Adrenal gland (tissue), 12 donors: ENCODE measurements around the gene LSAMP. TPM values are rescaled to one million over a fixed set of nuclear protein-coding genes. Genes with fewer than 3 reads are reported as not detected.
A peak's percentile ranks its signal among the peaks of the same experiment; 100 is the strongest.

Experiments
- DNase-seq, 7 donors: peaks; one replicate each; pipeline ENCODE4 v3.0.0-alpha.2; 2019 to 2020
- H3K27ac ChIP-seq, 5 donors: fragments of 200-600 bp; sonication (generic) in 4 of 5; 1 replicate in 3 of 5; 2 replicates in 2 of 5; pipeline versions ENCODE4 v1.5.1 to v1.8.0; 2016 to 2020; ENCODE audit warnings: mild to moderate bottlenecking in 1 of 5
- H3K27me3 ChIP-seq: fragments of 200-600 bp; 2 replicates; pipeline ENCODE4 v1.8.0; 2021
- H3K36me3 ChIP-seq, 2 donors: fragments of 200-600 bp; replicated peaks in 1 of 2; 1 replicate in 1 of 2; 2 replicates in 1 of 2; pipeline versions ENCODE4 v1.5.1 to v1.8.0; 2018 to 2022
- H3K4me1 ChIP-seq, 2 donors: fragments of 200-600 bp; replicated peaks in 1 of 2; 1 replicate in 1 of 2; 2 replicates in 1 of 2; pipeline versions ENCODE4 v1.5.1 to v1.8.0; 2018 to 2021
- H3K4me3 ChIP-seq, 4 donors: fragments of 200-600 bp; sonication (generic) in 3 of 4; one replicate each; pipeline ENCODE4 v1.5.1; 2016 to 2018
- H3K9me3 ChIP-seq, 3 donors: fragments of 200-600 bp; sonication (generic) in 1 of 3; replicated peaks in 1 of 3; 1 replicate in 2 of 3; 2 replicates in 1 of 3; pipeline versions ENCODE4 v1.5.1 to v1.8.0; 2016 to 2021
- CTCF ChIP-seq, 6 experiments: fragments of 450-650 bp in 4 of 6; fragments of 200-600 bp in 2 of 6; sonication (generic) in 1 of 6; IDR thresholded peaks; 1 replicate in 5 of 6; 2 replicates in 1 of 6; pipeline versions ENCODE4 v1.5.1 to v1.8.0; 2016 to 2021; ENCODE audit warnings: antibody characterized with exemption in 6 of 6, mild to moderate bottlenecking in 2 of 6, moderate library complexity in 1 of 6
- POLR2A ChIP-seq, 2 donors: fragments of 450-650 bp; IDR thresholded peaks; one replicate each; pipeline ENCODE4 v1.6.1; 2017; ENCODE audit warnings: antibody characterized with exemption in 2 of 2, mild to moderate bottlenecking in 2 of 2, moderate library complexity in 1 of 2
- WGBS, 4 donors: extraction: QIAGEN DNeasy Blood & Tissue Kit in 2 of 4; methylation state at CpG; one replicate each; pipeline versions ENCODE4 v1.1.5 to v1.1.7; 2013 to 2017; 5-methylcytosine and 5-hydroxymethylcytosine counted together
- intact Hi-C, 2 donors: fragments of 100-400 bp; cut with DNase I; formaldehyde crosslinking; loops; one replicate each; pipeline versions ENCODE4 v1.14.1 to v1.15.0; 2022 to 2023
- polyA plus RNA-seq, 3 donors: library from polyadenylated mRNA; stranded (reverse); fragments of 200-250 nt in 2 of 3; fragments of 350-450 nt in 1 of 3; fragmentation: Illumina TruSeq in 1 of 3; extraction: RNeasy Lipid Tissue Mini Kit (QIAGEN cat#74804) in 1 of 3; gene quantifications; one replicate each; pipeline ENCODE4 v1.2.3, GENCODE V29; 2013 to 2014
- total RNA-seq, 9 donors: library from RNA; depleted of rRNA in 4 of 9; stranded (reverse); fragments of >200 nt in 4 of 9; fragments of 120-200 nt in 1 of 9; fragmentation: NEBNext Ultra II Directional in 1 of 9; extraction: Animal tissue kit (Norgen Biotek cat#: 25700) in 1 of 9; gene quantifications; one replicate each; pipeline versions ENCODE4 v1.1.0 to v1.2.4, GENCODE V29; 2013 to 2023
- donor health status: healthy with polysubstance abuse.
- donor health status: Bipolar disorder and iron deficiency.
- donor health status: DM: yes; HTN: yes; CAD: no.
- donor health status: DM: no; HTN: no; CAD: no.
- donor health status: DM: no; HTN: no; CAD: no.
- donor health status: DM: yes; HTN: yes; CAD: no.

The LSAMP gene
- total and polyA plus RNA-seq, 12 donors, result 5.8 to 53.5 (median 24.3) TPM

- Histone ChIP-seq H3K27ac (no peak overlapping the region), H3K4me1 (no peaks in the 10 kb centered on the region), H3K36me3 (no peaks in the 10 kb centered on the region), H3K4me3 (no peak overlapping the region), H3K27me3 (no peaks in the 10 kb centered on the region), H3K9me3 (peaks cover 0 to 5% (median 0%) of the 10 kb centered on the region in 3 donors)
- no peak for DNase-seq
- intact Hi-C loops, result no loop called here
- TF ChIP-seq POLR2A (IDR thresholded peaks at IDR 0.05) (no peak), CTCF (IDR thresholded peaks at IDR 0.05) (no peak)
- 70 to 83% (median 78%) methylated on average over 4 of the region's 4 CpGs for WGBS, 4 donors
Measured at GRCh38 chr3:115990669-115991068, 454.6 kb downstream of the LSAMP start.

- Histone ChIP-seq H3K9me3 (peaks cover 0 to 5% (median 0%) of the 10 kb centered on the region in 3 donors), H3K4me3 (no peak overlapping the region), H3K36me3 (no peaks in the 10 kb centered on the region), H3K27me3 (no peaks in the 10 kb centered on the region), H3K4me1 (no peaks in the 10 kb centered on the region), H3K27ac (no peak overlapping the region)
- WGBS, 4 donors, result 81 to 89% (median 86%) methylated on average over 5 of the region's 5 CpGs
- DNase-seq, result no peak
- intact Hi-C loops, result no loop called here
- TF ChIP-seq CTCF (IDR thresholded peaks at IDR 0.05), result no peak
- no peak for TF ChIP-seq POLR2A (IDR thresholded peaks at IDR 0.05)
Measured at GRCh38 chr3:115989684-115990421, 455.4 kb downstream of the LSAMP start.

- TF ChIP-seq POLR2A (IDR thresholded peaks at IDR 0.05) (no peak), CTCF (IDR thresholded peaks at IDR 0.05) (peak in 1 of 6 experiments; percentile 15)
- H3K4me1 ChIP-seq, result peaks cover 0 to 3% of the 10 kb centered on the region in 2 donors
- H3K27me3 ChIP-seq, result no peaks in the 10 kb centered on the region
- H3K27ac ChIP-seq, result no peak overlapping the region
- H3K36me3 ChIP-seq, result no peaks in the 10 kb centered on the region
- no peak for DNase-seq
- no peaks in the 10 kb centered on the region for H3K9me3 ChIP-seq
- intact Hi-C loops, result no loop called here
- no peak overlapping the region for H3K4me3 ChIP-seq
- WGBS, 4 donors, result 71 to 85% (median 82%) methylated on average over 2 of the region's 2 CpGs
Measured at GRCh38 chr3:115986555-115987207, 458.6 kb downstream of the LSAMP start.

- intact Hi-C loops, result no loop called here
- H3K27ac ChIP-seq, result no peak overlapping the region
- peaks cover 0 to 12% of the 10 kb centered on the region in 2 donors for H3K4me1 ChIP-seq
- 80 to 88% (median 84%) methylated on average over 2 of the region's 2 CpGs for WGBS, 4 donors
- H3K27me3 ChIP-seq, result no peaks in the 10 kb centered on the region
- H3K4me3 ChIP-seq, result no peak overlapping the region
- no peaks in the 10 kb centered on the region for H3K9me3 ChIP-seq
- DNase-seq, result no peak
- H3K36me3 ChIP-seq, result no peaks in the 10 kb centered on the region
- TF ChIP-seq POLR2A (IDR thresholded peaks at IDR 0.05), result no peak
- no peak for TF ChIP-seq CTCF (IDR thresholded peaks at IDR 0.05)
Measured at GRCh38 chr3:115982629-115983028, 462.7 kb downstream of the LSAMP start.
